Stimulated activated CD8-positive, alpha-beta memory T cell treated with anti-CD3 and anti-CD28 coated beads, Interleukin-15, amount 100 ng/mL, for 4 hours (primary cell): Measurements from ENCODE around the gene NFKB2.

Experiments used
- DNase-seq, 2 donors: peaks; one replicate each; pipeline ENCODE4 v3.0.0-alpha.2; 2020; ENCODE audit warnings: low read depth in 2 of 2

The NFKB2 gene

GRCh38 chr10:102395400-102396316 is at the start of gene NFKB2:
Gene NFKB2 (plus strand): TSS chr10:102395705. CDS start chr10:102395960, 255 bp downstream.
- DNase-seq: peak; percentile 76 to 89

GRCh38 chr10:102347236-102347828 is 48.2 kb upstream of the NFKB2 start:
- no peak for DNase-seq

- peak; percentile 31 to 37 for DNase-seq
Measured at GRCh38 chr10:102352066-102352715, 43.3 kb upstream of the NFKB2 start.

- no peak for DNase-seq
Measured at GRCh38 chr10:102354451-102354850, 41.1 kb upstream of the NFKB2 start.

GRCh38 chr10:102358712-102359382 is 36.7 kb upstream of the NFKB2 start:
- no peak for DNase-seq

GRCh38 chr10:102367441-102367840 is 28.1 kb upstream of the NFKB2 start:
- no peak for DNase-seq

GRCh38 chr10:102368077-102368476 is 27.4 kb upstream of the NFKB2 start:
- no peak for DNase-seq

GRCh38 chr10:102371295-102371694 is 24.2 kb upstream of the NFKB2 start:
- no peak for DNase-seq

- no peak for DNase-seq
Measured at GRCh38 chr10:102375250-102375649, 20.3 kb upstream of the NFKB2 start.

- no peak for DNase-seq
Measured at GRCh38 chr10:102375867-102376266, 19.6 kb upstream of the NFKB2 start.

- no peak for DNase-seq
Measured at GRCh38 chr10:102376901-102377300, 18.6 kb upstream of the NFKB2 start.

- no peak for DNase-seq
Measured at GRCh38 chr10:102379383-102379782, 16.1 kb upstream of the NFKB2 start.

GRCh38 chr10:102381983-102382382 is 13.5 kb upstream of the NFKB2 start:
- no peak for DNase-seq

- DNase-seq: no peak
Measured at GRCh38 chr10:102382871-102383270, 12.6 kb upstream of the NFKB2 start.

- DNase-seq: no peak
Measured at GRCh38 chr10:102384053-102384452, 11.5 kb upstream of the NFKB2 start.

- no peak for DNase-seq
Measured at GRCh38 chr10:102384606-102385429, 10.7 kb upstream of the NFKB2 start.

GRCh38 chr10:102389894-102390293 is 5.6 kb upstream of the NFKB2 start:
- no peak for DNase-seq

GRCh38 chr10:102392306-102392705 is 3.2 kb upstream of the NFKB2 start:
- no peak for DNase-seq

- DNase-seq: no peak
Measured at GRCh38 chr10:102393411-102394078, 2.0 kb upstream of the NFKB2 start.

- peak; percentile 97 to 98 for DNase-seq
Measured at GRCh38 chr10:102394079-102394800, 1.3 kb upstream of the NFKB2 start.
